HG03354 (cell line): ENCODE data around the gene MRPS18A.

Experiments used
- ATAC-seq: cut with Tn5 transposase; IDR thresholded peaks from one replicate; pipeline ENCODE4 v1.9.1; 2021; ENCODE audit warnings: mild to moderate bottlenecking; ENCODE audit not compliant: unreplicated experiment, poor library complexity, severe bottlenecking

The MRPS18A gene

GRCh38 chr6:43718387-43719105, 31.0 kb upstream of the MRPS18A start:
- ATAC-seq = no peak

GRCh38 chr6:43717822-43718221, 30.2 kb upstream of the MRPS18A start:
- no peak for ATAC-seq

GRCh38 chr6:43717389-43717788, 29.8 kb upstream of the MRPS18A start:
- ATAC-seq = no peak

GRCh38 chr6:43716099-43716498, 28.5 kb upstream of the MRPS18A start:
- ATAC-seq = no peak

GRCh38 chr6:43715056-43715788, 27.6 kb upstream of the MRPS18A start:
- ATAC-seq = peak; percentile 88

- peak; percentile 30 for ATAC-seq
Observed at GRCh38 chr6:43714311-43715055, 26.9 kb upstream of the MRPS18A start.

- ATAC-seq = no peak
Observed at GRCh38 chr6:43713643-43714310, 26.2 kb upstream of the MRPS18A start.

GRCh38 chr6:43712579-43712978, 25.0 kb upstream of the MRPS18A start:
- ATAC-seq = no peak

GRCh38 chr6:43710576-43710975, 23.0 kb upstream of the MRPS18A start:
- no peak for ATAC-seq

GRCh38 chr6:43709654-43710303, 22.2 kb upstream of the MRPS18A start:
- ATAC-seq = no peak

GRCh38 chr6:43708860-43709653, 21.5 kb upstream of the MRPS18A start:
- no peak for ATAC-seq

GRCh38 chr6:43707767-43708166, 20.2 kb upstream of the MRPS18A start:
- no peak for ATAC-seq

GRCh38 chr6:43707269-43707668, 19.7 kb upstream of the MRPS18A start:
- no peak for ATAC-seq

- ATAC-seq = no peak
Observed at GRCh38 chr6:43706788-43707187, 19.2 kb upstream of the MRPS18A start.

GRCh38 chr6:43705996-43706395, 18.4 kb upstream of the MRPS18A start:
- no peak for ATAC-seq

- ATAC-seq = no peak
Observed at GRCh38 chr6:43703512-43704429, 16.2 kb upstream of the MRPS18A start.

GRCh38 chr6:43702534-43703440, 15.2 kb upstream of the MRPS18A start:
- ATAC-seq = peak; percentile 77
